ENCODE data around the gene MYBBP1A. TPM values are rescaled to one million over a fixed set of nuclear protein-coding genes. Genes with fewer than 3 reads are reported as not detected.

Gene MYBBP1A
- total RNA-seq, 5 donors from 2014 or later (not counting 1 experiment from before 2014, with no cell fraction given): 57.0 to 102 (median 94.2) TPM

DNA sequence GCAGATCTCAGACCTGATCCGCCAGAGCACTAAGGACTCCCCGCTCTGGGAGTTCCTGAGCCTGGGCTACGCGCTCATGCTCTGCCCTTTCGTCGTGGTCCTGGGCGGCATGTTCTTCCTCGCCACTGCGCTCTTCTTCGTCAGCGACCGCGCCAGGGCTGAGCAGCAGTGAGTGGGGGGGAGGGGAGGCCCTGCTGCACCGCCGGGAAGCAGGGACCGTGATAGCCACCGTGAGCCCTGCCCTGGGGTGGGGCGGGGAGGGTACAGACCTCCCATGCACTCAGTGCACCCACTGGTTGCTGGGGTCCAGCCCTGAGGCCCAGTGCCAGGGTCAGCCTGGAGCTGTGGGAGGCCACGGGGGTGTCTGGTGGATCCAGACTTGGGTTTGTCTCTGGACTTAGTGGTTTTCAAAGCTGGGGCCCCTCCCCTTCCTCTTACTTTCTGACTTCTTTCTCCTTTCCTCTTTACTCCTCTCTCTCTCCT is 18.9 kb downstream of the MYBBP1A start:
- no peaks in the 10 kb centered on the region for H3K4me1 ChIP-seq (ENCODE audit: control insufficient read depth in 1 of 2, extremely low read depth in 1 of 2, insufficient read depth in 2 of 2, low read length in 2 of 2)
- POLR2A ChIA-PET: no interaction called here
- Mint-ChIP-seq H3K27ac (no peak overlapping the region), H3K9me3 (no peaks in the 10 kb centered on the region), H3K4me3 (no peak overlapping the region), H3K27me3 (peaks cover 7% of the 10 kb centered on the region in 2 donors), H3K36me3 (peaks cover 4% of the 10 kb centered on the region), H3K4me1 (peaks cover 0 to 5% (median 1%) of the 10 kb centered on the region in 3 donors)
- H3K27me3 ChIP-seq (replicated peaks in 1 of 2; ENCODE audit: control insufficient read depth in 2 of 2, extremely low read depth in 1 of 2, insufficient read depth in 2 of 2, low read length in 1 of 2): peaks cover 0 to 40% of the 10 kb centered on the region in 2 experiments
- no peak overlapping the region for H3K27ac ChIP-seq (ENCODE audit: low read length)
- no peaks in the 10 kb centered on the region for H3K9me3 ChIP-seq
- peaks cover 12 to 24% of the 10 kb centered on the region in 2 donors for H3K36me3 ChIP-seq (ENCODE audit: control insufficient read depth in 2 of 2, extremely low read depth in 1 of 2, insufficient read depth in 1 of 2, low read length in 1 of 2)
- no peak for DNase-seq
- peak in 1 of 4 experiments; percentile 14 for ATAC-seq (replicated peaks in 1 of 4)
- H3K4me3 ChIP-seq (ENCODE audit: control insufficient read depth in 1 of 2, extremely low read depth in 1 of 2, low read length in 1 of 2): no peak overlapping the region
- 71% methylated on average over 9 of the region's 19 CpGs for WGBS (ENCODE audit: insufficient coverage)
- CTCF ChIA-PET: no interaction called here

DNA sequence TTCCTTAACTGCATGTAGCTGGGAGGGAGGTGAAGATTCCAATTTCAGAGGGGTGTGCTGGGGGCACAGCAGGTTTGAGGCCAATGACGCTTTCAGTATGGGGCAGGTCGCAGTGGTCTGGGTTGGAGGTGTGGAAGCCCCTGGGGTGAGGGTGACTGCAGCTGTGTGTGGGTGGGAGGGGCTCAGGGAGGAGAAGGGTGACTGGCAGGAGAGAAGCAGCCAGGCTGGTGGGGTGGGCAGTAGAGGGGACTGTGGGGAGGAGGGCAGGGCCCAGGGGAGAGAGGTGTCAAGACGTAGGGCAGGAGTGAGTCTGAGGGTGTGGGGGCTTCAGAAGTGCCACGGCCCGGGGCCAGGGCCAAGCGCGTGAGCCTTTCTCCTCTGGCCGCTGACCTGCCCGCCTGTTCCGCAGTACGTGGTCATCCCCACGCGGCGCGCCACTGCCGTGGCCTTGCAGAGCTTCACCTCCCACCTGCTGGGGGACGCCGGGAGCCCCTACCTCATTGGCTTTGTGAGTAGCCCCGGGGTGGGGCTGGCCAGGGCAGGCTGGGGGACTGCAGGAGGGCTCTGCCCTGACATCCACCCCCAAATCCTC is 19.4 kb downstream of the MYBBP1A start:
- H3K4me1 ChIP-seq (ENCODE audit: control insufficient read depth in 1 of 2, extremely low read depth in 1 of 2, insufficient read depth in 2 of 2, low read length in 2 of 2): no peaks in the 10 kb centered on the region
- POLR2A ChIA-PET: no interaction called here
- ATAC-seq (replicated peaks in 1 of 4) (no peak), DNase-seq (no peak)
- peaks cover 11 to 19% of the 10 kb centered on the region in 2 donors for H3K36me3 ChIP-seq (ENCODE audit: control insufficient read depth in 2 of 2, extremely low read depth in 1 of 2, insufficient read depth in 1 of 2, low read length in 1 of 2)
- no peaks in the 10 kb centered on the region for H3K9me3 Mint-ChIP-seq
- CTCF ChIA-PET: no interaction called here
- H3K4me3 Mint-ChIP-seq: no peak overlapping the region
- H3K4me1 Mint-ChIP-seq: peaks cover 0 to 5% (median 1%) of the 10 kb centered on the region in 3 donors
- H3K27ac Mint-ChIP-seq: no peak overlapping the region
- peaks cover 0 to 42% of the 10 kb centered on the region in 2 experiments for H3K27me3 ChIP-seq (replicated peaks in 1 of 2; ENCODE audit: control insufficient read depth in 2 of 2, extremely low read depth in 1 of 2, insufficient read depth in 2 of 2, low read length in 1 of 2)
- WGBS (ENCODE audit: insufficient coverage): 83% methylated on average over 8 of the region's 19 CpGs
- H3K4me3 ChIP-seq (ENCODE audit: control insufficient read depth in 1 of 2, extremely low read depth in 1 of 2, low read length in 1 of 2): no peak overlapping the region
- H3K27me3 Mint-ChIP-seq: peaks cover 7% of the 10 kb centered on the region in 2 donors
- no peak overlapping the region for H3K27ac ChIP-seq (ENCODE audit: low read length)
- H3K9me3 ChIP-seq: no peaks in the 10 kb centered on the region
- peaks cover 4% of the 10 kb centered on the region for H3K36me3 Mint-ChIP-seq

DNA sequence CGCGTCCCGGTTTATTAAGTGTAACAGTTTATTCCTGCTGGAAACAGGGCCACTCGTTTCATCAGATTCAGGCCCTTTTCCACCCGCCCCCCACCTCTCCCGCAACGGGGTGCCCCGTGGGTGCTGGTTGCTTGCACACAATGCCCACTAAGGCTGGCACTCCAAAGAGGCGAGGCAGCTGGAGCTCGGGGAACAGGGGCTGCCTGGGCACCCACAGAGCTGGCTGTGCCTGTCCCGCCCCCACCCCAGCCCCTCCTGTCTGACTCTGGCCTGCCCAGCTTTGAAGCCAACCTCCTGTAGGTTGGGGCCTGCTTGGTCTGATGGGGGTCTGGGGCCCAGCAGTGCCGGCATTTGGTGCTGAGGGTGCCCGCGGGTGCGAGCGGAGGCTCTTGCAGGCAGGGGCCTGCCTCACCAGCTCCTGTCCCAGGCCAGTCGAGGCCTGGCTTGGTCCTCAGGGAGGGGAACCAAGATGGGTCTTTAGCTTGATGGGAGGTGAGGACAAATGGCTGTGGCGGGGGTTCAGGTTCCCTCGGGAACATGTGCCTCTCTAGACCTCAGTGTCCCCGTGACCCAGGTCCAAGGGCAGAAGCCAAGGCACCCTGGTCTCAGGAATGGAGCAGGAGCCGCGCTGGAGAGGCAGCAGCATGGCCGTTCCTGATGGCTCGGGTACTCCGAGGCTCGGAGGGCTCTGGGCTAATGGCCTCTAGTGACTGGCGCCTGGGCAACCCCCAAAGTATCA is 20.1 kb downstream of the MYBBP1A start:
- H3K27ac Mint-ChIP-seq: no peak overlapping the region
- H3K4me3 Mint-ChIP-seq: no peak overlapping the region
- ATAC-seq (replicated peaks in 1 of 4): no peak
- H3K36me3 Mint-ChIP-seq: peaks cover 4% of the 10 kb centered on the region
- H3K27me3 Mint-ChIP-seq: peaks cover 7% of the 10 kb centered on the region in 2 donors
- H3K9me3 Mint-ChIP-seq: no peaks in the 10 kb centered on the region
- H3K9me3 ChIP-seq: no peaks in the 10 kb centered on the region
- ChIA-PET CTCF (interaction anchor here in 1 of 2 donors (0.6 kb wide), 1 partner anchor 523 kb away, joined by 4 read pairs; no protein-coding TSS in a partner anchor), POLR2A (no interaction called here)
- 76% methylated on average over 19 of the region's 27 CpGs for WGBS (ENCODE audit: insufficient coverage)
- no peaks in the 10 kb centered on the region for H3K4me1 ChIP-seq (ENCODE audit: control insufficient read depth in 1 of 2, extremely low read depth in 1 of 2, insufficient read depth in 2 of 2, low read length in 2 of 2)
- no peak for DNase-seq
- no peak overlapping the region for H3K4me3 ChIP-seq (ENCODE audit: control insufficient read depth in 1 of 2, extremely low read depth in 1 of 2, low read length in 1 of 2)
- H3K27me3 ChIP-seq (replicated peaks in 1 of 2; ENCODE audit: control insufficient read depth in 2 of 2, extremely low read depth in 1 of 2, insufficient read depth in 2 of 2, low read length in 1 of 2): peaks cover 0 to 42% of the 10 kb centered on the region in 2 experiments
- H3K4me1 Mint-ChIP-seq: peaks cover 0 to 5% (median 1%) of the 10 kb centered on the region in 3 donors
- peaks cover 9 to 13% of the 10 kb centered on the region in 2 donors for H3K36me3 ChIP-seq (ENCODE audit: control insufficient read depth in 2 of 2, extremely low read depth in 1 of 2, insufficient read depth in 1 of 2, low read length in 1 of 2)
- no peak overlapping the region for H3K27ac ChIP-seq (ENCODE audit: low read length)

DNA sequence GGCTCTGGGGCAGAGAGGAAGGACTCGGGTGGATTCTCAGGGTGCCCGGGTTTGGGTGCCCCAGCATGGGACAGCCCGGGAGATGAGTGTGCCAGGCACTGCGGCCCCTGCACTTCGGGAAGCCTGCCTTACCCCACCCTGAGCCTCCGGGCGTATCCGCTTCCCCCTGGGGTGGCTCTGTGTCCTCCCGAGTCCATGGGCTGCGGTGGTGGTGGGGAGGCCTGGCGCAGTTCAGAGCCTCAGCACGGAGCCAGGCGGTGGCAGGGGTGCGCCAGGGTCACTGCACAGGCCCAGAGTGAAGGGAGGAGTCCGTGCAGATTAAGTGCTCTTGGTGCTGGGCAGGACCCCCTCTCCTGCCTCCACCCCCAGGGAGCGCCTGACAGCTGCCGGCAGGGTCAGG is 20.7 kb downstream of the MYBBP1A start:
- H3K9me3 Mint-ChIP-seq: no peaks in the 10 kb centered on the region
- ATAC-seq (replicated peaks in 1 of 4): no peak
- DNase-seq: no peak
- H3K27me3 ChIP-seq (replicated peaks in 1 of 2; ENCODE audit: control insufficient read depth in 2 of 2, extremely low read depth in 1 of 2, insufficient read depth in 2 of 2, low read length in 1 of 2): peaks cover 0 to 42% of the 10 kb centered on the region in 2 experiments
- no peak overlapping the region for H3K4me3 Mint-ChIP-seq
- POLR2A ChIA-PET: no interaction called here
- CTCF ChIA-PET: interaction anchor here in 1 of 2 donors (0.6 kb wide), 1 partner anchor 524 kb away, joined by 4 read pairs; no protein-coding TSS in a partner anchor
- H3K4me1 ChIP-seq (ENCODE audit: control insufficient read depth in 1 of 2, extremely low read depth in 1 of 2, insufficient read depth in 2 of 2, low read length in 2 of 2): no peaks in the 10 kb centered on the region
- WGBS (ENCODE audit: insufficient coverage): 89% methylated on average over 12 of the region's 17 CpGs
- H3K36me3 Mint-ChIP-seq: no peaks in the 10 kb centered on the region
- H3K27ac ChIP-seq (ENCODE audit: low read length): no peak overlapping the region
- H3K36me3 ChIP-seq (ENCODE audit: control insufficient read depth in 2 of 2, extremely low read depth in 1 of 2, insufficient read depth in 1 of 2, low read length in 1 of 2): peaks cover 4 to 11% of the 10 kb centered on the region in 2 donors
- H3K4me3 ChIP-seq (ENCODE audit: control insufficient read depth in 1 of 2, extremely low read depth in 1 of 2, low read length in 1 of 2): no peak overlapping the region
- no peaks in the 10 kb centered on the region for H3K9me3 ChIP-seq
- H3K4me1 Mint-ChIP-seq: peaks cover 0 to 5% (median 1%) of the 10 kb centered on the region in 3 donors
- no peak overlapping the region for H3K27ac Mint-ChIP-seq
- H3K27me3 Mint-ChIP-seq: peaks cover 7 to 9% of the 10 kb centered on the region in 2 donors

DNA sequence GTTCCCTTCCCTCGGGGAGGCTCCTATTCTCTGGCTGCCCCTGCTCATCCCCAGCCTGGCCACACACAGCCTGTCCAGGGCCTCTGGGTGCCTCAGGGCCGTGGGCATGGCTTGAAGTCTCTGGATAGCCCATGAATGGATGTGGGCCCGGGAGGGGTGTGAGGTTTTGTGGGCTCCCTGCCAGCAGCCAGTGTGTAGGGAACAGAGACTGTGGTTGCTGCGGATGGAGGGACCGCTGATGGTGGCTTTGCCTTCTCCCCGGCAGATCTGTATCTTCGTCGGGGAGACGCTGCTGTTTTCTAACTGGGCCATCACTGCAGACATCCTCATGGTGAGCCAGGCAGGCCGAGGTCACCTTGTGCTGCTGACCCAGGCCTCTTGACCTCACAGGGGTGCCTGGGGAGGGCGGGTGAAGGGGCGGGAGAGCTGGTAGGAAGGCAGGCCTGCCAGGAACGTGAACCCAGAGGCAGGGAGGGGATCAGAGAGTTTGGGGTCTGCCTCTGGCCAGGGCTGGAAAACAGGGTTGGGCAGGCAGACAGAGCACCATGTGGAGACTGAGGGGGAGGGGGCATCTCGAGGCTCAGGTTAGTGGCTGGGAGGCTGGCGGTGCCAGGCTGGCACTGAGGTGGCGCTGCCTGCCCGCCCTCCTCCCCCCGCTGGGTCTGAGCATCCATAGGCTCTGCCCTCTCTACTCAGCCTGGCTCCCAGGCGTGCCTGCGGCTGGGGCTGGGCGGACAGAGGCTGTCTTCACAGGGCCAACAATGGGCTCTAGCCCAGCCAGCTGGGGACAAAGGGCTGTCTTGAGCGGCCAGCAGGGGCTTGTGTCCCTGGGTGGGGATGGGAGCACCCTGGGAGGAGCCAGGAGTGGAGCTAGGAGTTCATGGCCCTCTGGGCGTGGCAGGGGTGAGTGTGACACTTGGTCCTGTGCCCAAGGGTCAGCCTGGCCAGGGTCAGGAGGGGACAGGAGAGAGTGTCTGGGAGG is 21.4 kb downstream of the MYBBP1A start:
- Mint-ChIP-seq H3K4me3 (no peak overlapping the region), H3K27ac (no peak overlapping the region), H3K27me3 (peaks cover 7 to 11% of the 10 kb centered on the region in 2 donors), H3K4me1 (peaks cover 0 to 5% (median 1%) of the 10 kb centered on the region in 3 donors), H3K9me3 (no peaks in the 10 kb centered on the region), H3K36me3 (no peaks in the 10 kb centered on the region)
- H3K36me3 ChIP-seq (ENCODE audit: control insufficient read depth in 2 of 2, extremely low read depth in 1 of 2, insufficient read depth in 1 of 2, low read length in 1 of 2): peaks cover 0 to 5% of the 10 kb centered on the region in 2 donors
- DNase-seq (no peak), ATAC-seq (replicated peaks in 1 of 4) (peak in 1 of 4 experiments; percentile 19)
- POLR2A ChIA-PET: no interaction called here
- H3K9me3 ChIP-seq: no peaks in the 10 kb centered on the region
- WGBS (ENCODE audit: insufficient coverage): 55% methylated on average over 17 of the region's 23 CpGs
- H3K27ac ChIP-seq (ENCODE audit: low read length): no peak overlapping the region
- H3K4me1 ChIP-seq (ENCODE audit: control insufficient read depth in 1 of 2, extremely low read depth in 1 of 2, insufficient read depth in 2 of 2, low read length in 2 of 2): no peaks in the 10 kb centered on the region
- CTCF ChIA-PET: no interaction called here
- peaks cover 0 to 42% of the 10 kb centered on the region in 2 experiments for H3K27me3 ChIP-seq (replicated peaks in 1 of 2; ENCODE audit: control insufficient read depth in 2 of 2, extremely low read depth in 1 of 2, insufficient read depth in 2 of 2, low read length in 1 of 2)
- H3K4me3 ChIP-seq (ENCODE audit: control insufficient read depth in 1 of 2, extremely low read depth in 1 of 2, low read length in 1 of 2): no peak overlapping the region

Data from T-cell (primary cell).